Activated T-cell treated with anti-CD3 and anti-CD28 coated beads, Interleukin-2, amount 50 U/mL, for 4 hours (primary cell): ENCODE data around the gene ASS1. TPM values are rescaled to one million over a fixed set of nuclear protein-coding genes. Genes with fewer than 3 reads are reported as not detected.
"Not testable (repeated sequence)": the region's sequence is repeated elsewhere in the genome, so short reads cannot be mapped to it uniquely, and the experiment has no call there.

Experiments used
- ATAC-seq, 2 donors: fragments of 200-7000 bp; cut with Tn5 transposase; one replicate each; pipeline ENCODE4 v1.10.0; 2021
- DNase-seq: peaks from one replicate; pipeline ENCODE4 v3.0.0-alpha.2; 2020
- H3K27me3 Mint-ChIP-seq: one replicate; pipeline ENCODE4 v1.8.0; 2021; ENCODE audit warnings: low read depth, mixed read lengths
- H3K36me3 Mint-ChIP-seq: one replicate; pipeline ENCODE4 v1.8.0; 2022; ENCODE audit warnings: mixed read lengths; ENCODE audit not compliant: insufficient read depth
- H3K4me1 Mint-ChIP-seq: one replicate; pipeline ENCODE4 v1.8.0; 2021; ENCODE audit warnings: low read depth, mixed read lengths
- H3K4me3 Mint-ChIP-seq: one replicate; pipeline ENCODE4 v1.8.0; 2021; ENCODE audit warnings: mild to moderate bottlenecking, moderate library complexity, mixed read lengths
- H3K9me3 Mint-ChIP-seq: one replicate; pipeline ENCODE4 v1.8.0; 2021; ENCODE audit warnings: mixed read lengths
- total RNA-seq, 3 donors: library from RNA; stranded (reverse); gene quantifications; one replicate each; pipeline ENCODE4 v1.2.1, GENCODE V29; 2021

Gene ASS1
- total RNA-seq, 3 donors from 2014 or later = 1.4 to 2.6 (median 2.6) TPM

- H3K36me3 Mint-ChIP-seq, DNase-seq, ATAC-seq, H3K4me3 Mint-ChIP-seq, H3K4me1 Mint-ChIP-seq, H3K9me3 Mint-ChIP-seq: not testable (repeated sequence)
- H3K27me3 Mint-ChIP-seq = peaks cover 65% of the 10 kb centered on the region
These were observed 10.1 kb upstream of the ASS1 start for GRCh38 chr9:130434656-130435055.

- Mint-ChIP-seq H3K27me3 (peaks cover 57% of the 10 kb centered on the region), H3K4me3 (no peak overlapping the region), H3K4me1 (no peaks in the 10 kb centered on the region), H3K36me3 (no peaks in the 10 kb centered on the region), H3K9me3 (peaks cover 13% of the 10 kb centered on the region)
- DNase-seq (no peak), ATAC-seq (no peak)
These were observed 7.6 kb upstream of the ASS1 start for GRCh38 chr9:130437011-130437789.

- peaks cover 13% of the 10 kb centered on the region for H3K9me3 Mint-ChIP-seq
- ATAC-seq (no peak), DNase-seq (no peak)
- H3K36me3 Mint-ChIP-seq = no peaks in the 10 kb centered on the region
- H3K4me1 Mint-ChIP-seq = no peaks in the 10 kb centered on the region
- no peak overlapping the region for H3K4me3 Mint-ChIP-seq
- H3K27me3 Mint-ChIP-seq = peaks cover 54% of the 10 kb centered on the region
These were observed 6.3 kb upstream of the ASS1 start for GRCh38 chr9:130438382-130438981.

- peaks cover 51% of the 10 kb centered on the region for H3K27me3 Mint-ChIP-seq
- ATAC-seq (no peak), DNase-seq (no peak)
- no peaks in the 10 kb centered on the region for H3K36me3 Mint-ChIP-seq
- H3K4me3 Mint-ChIP-seq = no peak overlapping the region
- peaks cover 2% of the 10 kb centered on the region for H3K4me1 Mint-ChIP-seq
- peaks cover 13% of the 10 kb centered on the region for H3K9me3 Mint-ChIP-seq
These were observed 3.7 kb upstream of the ASS1 start for GRCh38 chr9:130441031-130441430.

- H3K9me3 Mint-ChIP-seq = peaks cover 13% of the 10 kb centered on the region
- no peaks in the 10 kb centered on the region for H3K36me3 Mint-ChIP-seq
- ATAC-seq = no peak
- DNase-seq = no peak
- no peak overlapping the region for H3K4me3 Mint-ChIP-seq
- peaks cover 40% of the 10 kb centered on the region for H3K27me3 Mint-ChIP-seq
- peaks cover 3% of the 10 kb centered on the region for H3K4me1 Mint-ChIP-seq
These were observed 1.9 kb upstream of the ASS1 start for GRCh38 chr9:130442746-130443455.

- peaks cover 42% of the 10 kb centered on the region for H3K27me3 Mint-ChIP-seq
- no peaks in the 10 kb centered on the region for H3K36me3 Mint-ChIP-seq
- H3K4me3 Mint-ChIP-seq = no peak overlapping the region
- H3K4me1 Mint-ChIP-seq = peaks cover 3% of the 10 kb centered on the region
- ATAC-seq (no peak), DNase-seq (no peak)
- H3K9me3 Mint-ChIP-seq = peaks cover 13% of the 10 kb centered on the region
These were observed 1.3 kb upstream of the ASS1 start for GRCh38 chr9:130443456-130443801.

- Mint-ChIP-seq H3K4me1 (peaks cover 3% of the 10 kb centered on the region), H3K4me3 (no peak overlapping the region), H3K27me3 (peaks cover 39% of the 10 kb centered on the region), H3K9me3 (peaks cover 13% of the 10 kb centered on the region), H3K36me3 (no peaks in the 10 kb centered on the region)
- no peak for DNase-seq
- peak in 1 of 2 donors; percentile 13 for ATAC-seq
These were observed 795 bp upstream of the ASS1 start for GRCh38 chr9:130443840-130444492.

- Mint-ChIP-seq H3K4me1 (peaks cover 3% of the 10 kb centered on the region), H3K9me3 (peaks cover 13% of the 10 kb centered on the region), H3K4me3 (peak overlapping the region; percentile 45), H3K36me3 (no peaks in the 10 kb centered on the region), H3K27me3 (peaks cover 39% of the 10 kb centered on the region)
- DNase-seq = no peak
- no peak for ATAC-seq
These were observed 665 bp downstream of the ASS1 start for GRCh38 chr9:130445268-130445983.

- peaks cover 3% of the 10 kb centered on the region for H3K4me1 Mint-ChIP-seq
- H3K9me3 Mint-ChIP-seq = peaks cover 9% of the 10 kb centered on the region
- peaks cover 42% of the 10 kb centered on the region for H3K27me3 Mint-ChIP-seq
- peak overlapping the region; percentile 58 for H3K4me3 Mint-ChIP-seq
- DNase-seq (no peak), ATAC-seq (no peak)
- H3K36me3 Mint-ChIP-seq = no peaks in the 10 kb centered on the region
These were observed 1.5 kb downstream of the ASS1 start for GRCh38 chr9:130446101-130446861.

- no peak for ATAC-seq
- H3K36me3 Mint-ChIP-seq = no peaks in the 10 kb centered on the region
These were observed 2.5 kb downstream of the ASS1 start for GRCh38 chr9:130447193-130447816.

GRCh38 chr9:130448035-130448624, 3.4 kb downstream of the ASS1 start:
- DNase-seq = no peak
- Mint-ChIP-seq H3K9me3 (no peaks in the 10 kb centered on the region), H3K4me3 (no peak overlapping the region), H3K27me3 (peaks cover 35% of the 10 kb centered on the region), H3K4me1 (peaks cover 3% of the 10 kb centered on the region), H3K36me3 (no peaks in the 10 kb centered on the region)
- ATAC-seq = no peak

More at GRCh38 chr9:130447193-130447816, 2.5 kb downstream of the ASS1 start:
- H3K9me3 Mint-ChIP-seq = no peaks in the 10 kb centered on the region
- peaks cover 3% of the 10 kb centered on the region for H3K4me1 Mint-ChIP-seq
- peaks cover 38% of the 10 kb centered on the region for H3K27me3 Mint-ChIP-seq
- DNase-seq = no peak
- H3K4me3 Mint-ChIP-seq = no peak overlapping the region

GRCh38 chr9:130448771-130449603, 4.2 kb downstream of the ASS1 start:
- DNase-seq = no peak
- H3K4me3 Mint-ChIP-seq = no peak overlapping the region
- no peaks in the 10 kb centered on the region for H3K36me3 Mint-ChIP-seq
- H3K4me1 Mint-ChIP-seq = peaks cover 3% of the 10 kb centered on the region
- no peak for ATAC-seq
- peaks cover 28% of the 10 kb centered on the region for H3K27me3 Mint-ChIP-seq
- H3K9me3 Mint-ChIP-seq = no peaks in the 10 kb centered on the region
